Stimulated activated CD4-positive, alpha-beta T cell treated with anti-CD3 and anti-CD28 coated beads, Interleukin-4, amount 100 ng/mL, for 24 hours (primary cell): ENCODE results near the gene SNTA1.
"Not testable (repeated sequence)": the region's sequence is repeated elsewhere in the genome, so short reads cannot be mapped to it uniquely, and the experiment has no call there.

ENCODE experiments used
- DNase-seq: peaks from one replicate; pipeline ENCODE4 v3.0.0-alpha.2; 2020

The SNTA1 gene

DNA sequence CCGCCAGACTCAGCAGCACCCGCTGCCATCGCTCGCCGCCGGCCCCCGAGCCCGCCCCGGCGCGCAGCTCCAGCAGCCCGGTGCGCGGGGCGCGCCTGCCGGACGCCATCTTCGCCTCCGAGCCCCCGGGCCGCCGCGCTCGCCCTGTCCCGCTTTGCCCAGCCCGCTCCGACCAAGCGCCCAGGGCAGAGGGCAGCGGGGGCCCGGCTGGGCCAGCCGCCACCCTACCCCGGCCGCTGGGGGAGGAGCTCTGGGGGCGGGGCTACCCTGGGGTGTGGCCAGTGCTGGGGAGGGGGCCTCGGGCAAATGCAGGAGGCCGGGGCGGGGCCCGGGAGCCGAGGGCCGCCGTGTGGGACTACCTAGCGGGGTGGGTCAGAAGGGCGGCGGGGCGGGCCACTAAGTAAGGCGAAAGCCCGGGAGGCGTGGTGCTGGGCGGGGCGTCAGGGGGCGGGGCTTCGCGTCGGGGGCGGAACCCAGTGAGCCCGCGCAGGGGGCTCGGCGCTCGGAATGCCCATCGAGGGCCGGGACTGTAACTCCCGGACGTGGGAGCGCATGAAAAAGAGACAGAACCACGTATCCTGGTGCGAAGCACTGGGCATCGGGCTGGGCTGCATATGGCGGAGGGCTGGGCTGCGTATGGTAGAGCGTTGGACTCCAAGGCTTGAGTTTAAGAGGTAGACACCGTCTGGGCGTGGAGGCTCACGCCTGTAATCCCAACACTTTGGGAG lies at the start of gene SNTA1:
TSS of gene SNTA1 (minus strand) at position 252 of the 728 bp plus-strand sequence. CDS start at position 109, 143 bp downstream.
- peak; percentile 88 for DNase-seq

DNA sequence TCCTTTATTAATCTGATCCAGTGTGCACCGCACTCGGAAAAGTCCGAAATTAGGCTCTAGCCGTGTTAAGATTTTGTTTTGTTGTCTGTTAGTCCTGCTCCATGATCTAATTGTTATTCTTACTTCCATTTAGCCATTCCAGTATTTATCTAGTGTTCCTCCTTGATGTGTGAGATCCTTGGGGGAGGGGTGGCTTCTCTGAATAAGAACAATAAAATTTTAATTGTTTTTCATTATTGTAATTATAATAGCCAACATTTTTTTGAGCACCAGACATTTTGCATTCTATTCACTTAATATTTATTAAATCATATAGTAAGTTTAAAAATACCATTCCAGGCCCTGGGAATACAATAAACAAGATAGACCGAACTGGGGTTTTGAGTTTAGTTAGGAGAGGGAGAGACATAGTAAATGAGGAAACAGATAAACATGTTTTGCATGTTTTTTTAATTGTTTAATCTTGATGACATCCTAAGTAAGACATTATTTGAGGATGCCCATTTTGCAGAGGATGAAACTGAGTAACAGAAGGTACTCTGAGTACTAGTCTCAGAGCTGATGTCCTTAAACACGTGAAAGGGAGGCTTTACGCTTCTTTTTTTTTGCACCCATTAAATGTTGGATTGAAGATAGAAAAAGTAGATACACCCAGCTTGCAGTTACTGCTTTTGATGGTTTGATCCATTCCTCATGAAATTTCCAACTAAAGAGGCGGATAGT lies 47.5 kb upstream of the SNTA1 start:
- DNase-seq: no peak

DNA sequence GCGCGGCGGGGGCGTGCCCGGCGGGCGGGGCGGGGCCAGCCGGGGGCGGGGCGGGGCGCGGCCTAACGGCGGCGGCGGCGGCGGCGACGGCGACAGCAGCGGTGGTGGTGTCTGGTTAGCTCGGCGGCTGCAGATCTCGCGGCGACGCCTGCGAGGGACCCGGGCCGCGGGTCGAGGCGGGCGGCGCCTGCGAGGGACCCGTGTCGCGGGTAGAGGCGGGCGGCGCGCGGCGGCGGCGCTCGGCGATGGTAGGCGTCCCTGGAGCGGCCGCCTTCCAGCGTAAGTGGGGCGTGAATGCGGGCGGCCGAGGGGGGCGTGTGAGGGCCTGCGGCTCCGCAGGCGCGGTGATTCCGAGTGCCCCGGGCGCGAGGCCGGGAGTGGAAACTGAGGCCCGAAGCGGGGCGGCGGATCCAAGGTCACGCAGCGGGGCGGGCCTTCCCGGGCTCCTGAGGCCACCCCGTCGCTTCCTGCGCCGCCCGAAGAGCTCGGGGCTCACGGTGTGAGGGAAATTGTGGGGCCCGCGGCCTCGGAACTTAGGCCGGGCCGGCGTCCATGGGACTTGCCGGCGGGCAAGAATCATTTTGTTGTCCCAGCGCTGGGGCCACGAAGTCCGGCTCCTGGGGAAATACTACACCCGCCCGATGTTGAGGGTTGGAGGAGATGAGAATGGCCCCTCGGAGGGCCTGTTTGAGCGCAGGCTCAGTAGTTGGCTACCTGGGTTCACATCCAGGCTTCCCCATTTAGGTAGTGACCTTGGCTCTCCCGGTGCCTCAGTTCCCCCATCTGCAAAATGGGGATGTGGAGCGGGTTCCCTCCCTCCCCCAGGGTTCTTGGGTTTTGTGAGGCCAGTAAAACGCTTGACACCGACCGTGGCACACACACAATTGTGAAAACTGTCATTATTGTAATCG lies 46.7 kb upstream of the SNTA1 start, which contains the start of gene CBFA2T2:
TSS of gene CBFA2T2 (plus strand) at position 74 of the 911 bp plus-strand sequence. CDS start at position 246, 172 bp downstream.
- no peak for DNase-seq

DNA sequence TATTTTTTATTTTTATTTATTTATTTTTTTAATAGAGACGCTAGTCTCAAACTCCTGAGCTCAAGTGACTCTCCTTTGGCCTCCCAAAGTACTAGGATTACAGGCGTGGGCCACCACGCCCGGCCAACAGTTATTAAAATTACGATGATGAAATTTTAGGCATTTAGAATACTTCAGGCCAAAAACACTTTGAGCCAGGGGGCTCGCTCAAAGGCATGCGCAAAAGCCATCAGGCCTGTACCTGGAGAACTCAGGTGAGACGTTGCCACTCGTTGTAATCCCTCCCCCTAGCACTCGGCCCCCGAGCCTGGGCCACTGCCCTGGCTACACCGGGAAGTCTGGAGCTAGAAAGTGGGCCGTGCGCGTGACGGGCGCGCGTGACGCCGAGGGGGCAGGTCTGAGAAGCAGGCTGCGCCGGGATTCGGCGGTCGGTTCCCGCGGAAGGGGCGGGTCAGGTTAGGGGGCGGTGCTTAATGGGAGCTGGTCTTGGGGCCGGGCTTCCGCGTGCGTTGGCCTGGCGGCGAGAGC lies 46.0 kb upstream of the SNTA1 start:
- DNase-seq: peak; percentile 99

DNA sequence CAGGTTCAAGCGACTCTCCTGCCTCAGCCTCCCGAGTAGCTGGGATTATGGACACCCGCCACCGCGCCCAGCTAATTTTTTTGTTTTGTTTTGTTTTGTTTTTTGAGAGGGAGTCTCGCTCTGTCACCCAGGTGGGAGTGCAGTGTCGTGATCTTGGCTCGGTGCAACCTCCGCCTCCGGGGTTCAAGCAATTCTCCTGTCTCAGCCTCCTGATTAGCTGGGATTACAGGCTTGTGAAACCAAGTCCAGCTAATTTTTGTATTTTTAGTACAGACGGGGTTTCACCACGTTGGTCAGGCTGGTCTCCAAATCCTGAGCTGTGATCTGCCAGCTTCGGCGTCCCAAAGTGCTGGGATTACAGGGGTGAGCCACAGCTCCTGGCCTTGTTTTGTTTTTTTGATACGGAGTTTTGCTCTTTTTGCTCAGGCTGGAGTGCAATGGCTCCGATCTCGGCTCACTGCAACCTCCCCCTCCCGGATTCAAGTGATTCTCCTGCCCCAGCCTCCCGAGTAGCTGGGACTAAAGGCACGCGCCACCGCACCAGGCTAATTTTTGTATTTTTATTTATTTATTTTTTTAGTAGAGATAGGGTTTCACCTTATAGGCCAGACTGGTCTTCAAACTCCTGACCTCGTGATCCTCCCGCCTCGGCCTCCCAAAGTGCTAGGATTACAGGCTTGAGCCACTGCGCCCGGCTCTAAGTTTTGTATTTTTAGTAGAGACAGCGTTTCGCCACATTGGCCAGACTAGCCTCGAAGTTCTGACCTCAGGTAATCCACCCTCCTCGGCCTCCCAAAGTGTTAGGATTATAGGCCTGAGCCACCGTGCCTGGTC lies 45.3 kb upstream of the SNTA1 start:
- DNase-seq: not testable (repeated sequence)

DNA sequence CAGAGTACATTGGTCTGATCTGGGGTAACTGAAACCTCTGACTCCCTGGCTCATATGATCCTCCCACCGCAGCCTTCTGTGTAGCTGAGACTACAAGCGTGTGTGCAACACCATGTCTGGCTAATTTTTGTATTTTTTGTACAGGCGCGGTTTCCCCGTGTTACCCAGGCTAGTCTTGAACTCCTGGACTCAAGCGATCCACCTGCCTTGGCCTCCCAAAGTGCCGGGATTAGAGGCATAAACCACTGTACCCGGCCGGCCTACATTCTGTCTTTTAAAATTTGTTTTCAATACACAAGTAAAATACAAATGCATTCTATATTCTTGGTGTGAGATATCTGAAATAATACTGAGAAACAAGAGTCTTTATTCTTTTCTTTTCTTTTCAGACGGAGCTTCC lies 44.6 kb upstream of the SNTA1 start:
- no peak for DNase-seq

DNA sequence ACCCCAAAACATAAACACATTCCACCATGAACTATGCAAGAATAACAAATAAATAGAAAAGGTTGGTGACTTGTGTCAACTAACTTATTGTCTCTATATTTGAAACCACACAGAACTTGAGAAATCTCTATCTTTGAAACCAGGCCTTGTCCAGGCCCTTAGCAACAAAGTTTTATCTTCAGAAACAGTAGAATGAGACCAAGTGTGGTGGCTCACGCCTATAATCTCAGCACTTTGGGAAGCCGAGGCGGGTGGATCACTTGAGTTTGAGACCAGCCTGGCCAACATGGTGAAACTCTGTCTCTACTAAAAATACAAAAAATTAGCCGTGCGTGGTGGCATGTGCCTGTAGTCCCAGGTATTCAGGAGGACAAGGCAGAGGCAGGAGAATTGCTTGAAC lies 39.6 kb upstream of the SNTA1 start:
- DNase-seq: not testable (repeated sequence)

DNA sequence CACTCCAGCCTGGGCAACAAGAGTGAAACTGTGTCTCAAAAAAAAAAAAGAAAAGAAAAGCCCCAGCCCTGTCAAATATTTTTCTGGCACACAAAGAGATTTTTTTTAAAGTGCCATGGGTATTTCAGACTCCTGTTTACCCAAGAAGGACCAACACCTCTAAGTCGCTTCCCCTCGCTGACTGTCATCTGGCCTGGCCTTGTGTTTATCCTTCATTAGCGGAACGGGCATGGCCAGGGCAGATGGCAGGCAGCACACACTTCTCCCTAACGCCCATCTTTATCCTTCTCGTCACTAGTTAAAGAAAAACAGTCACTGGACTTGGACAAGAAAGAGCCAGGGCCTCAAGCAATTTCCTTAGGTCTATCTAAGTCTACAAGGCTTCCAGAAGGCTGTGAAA lies 39.0 kb upstream of the SNTA1 start:
- no peak for DNase-seq

DNA sequence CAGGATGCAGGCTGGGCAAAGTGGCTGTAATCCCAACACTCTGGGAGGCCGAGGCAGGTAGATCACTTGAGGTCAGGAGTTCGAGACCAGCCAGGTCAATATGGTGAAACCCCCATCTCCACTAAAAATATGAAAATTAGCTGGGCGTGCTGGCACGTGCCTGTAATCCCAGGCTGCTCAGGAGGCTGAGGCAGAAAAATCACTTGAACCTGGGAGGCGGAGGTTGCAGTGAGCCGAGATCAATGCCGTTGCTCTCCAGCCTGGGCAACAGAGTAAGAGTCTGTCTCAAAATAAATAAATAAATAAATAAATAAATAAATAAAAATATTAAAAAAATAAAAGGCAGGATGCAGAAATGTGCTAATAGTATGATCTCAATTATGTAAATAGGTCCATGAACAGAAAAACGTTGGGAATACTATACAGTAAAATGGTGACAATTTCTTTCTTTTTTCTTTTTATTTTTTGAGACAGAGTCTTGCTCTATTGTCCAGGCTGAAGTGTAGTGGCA lies 37.9 kb upstream of the SNTA1 start:
- no peak for DNase-seq

DNA sequence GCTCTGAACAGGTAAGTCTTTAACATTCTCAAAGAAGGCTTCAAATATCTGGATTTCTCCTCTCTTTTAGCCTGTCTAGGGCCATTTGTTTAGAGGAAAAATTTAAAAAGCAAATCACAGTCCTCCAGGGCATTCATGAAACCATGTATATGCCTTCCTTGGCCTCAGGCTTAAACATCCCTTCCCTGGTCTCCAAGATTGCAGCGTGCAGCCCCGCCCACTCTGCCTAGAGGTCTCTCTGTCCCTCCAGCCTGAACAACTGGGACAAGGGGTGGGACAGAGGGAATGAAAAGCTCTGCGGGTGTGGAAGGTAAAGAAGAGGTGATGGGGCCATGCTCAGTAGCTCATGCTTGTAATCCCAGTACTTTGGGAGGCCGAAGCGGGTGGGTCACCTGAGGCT lies 36.5 kb upstream of the SNTA1 start:
- no peak for DNase-seq

DNA sequence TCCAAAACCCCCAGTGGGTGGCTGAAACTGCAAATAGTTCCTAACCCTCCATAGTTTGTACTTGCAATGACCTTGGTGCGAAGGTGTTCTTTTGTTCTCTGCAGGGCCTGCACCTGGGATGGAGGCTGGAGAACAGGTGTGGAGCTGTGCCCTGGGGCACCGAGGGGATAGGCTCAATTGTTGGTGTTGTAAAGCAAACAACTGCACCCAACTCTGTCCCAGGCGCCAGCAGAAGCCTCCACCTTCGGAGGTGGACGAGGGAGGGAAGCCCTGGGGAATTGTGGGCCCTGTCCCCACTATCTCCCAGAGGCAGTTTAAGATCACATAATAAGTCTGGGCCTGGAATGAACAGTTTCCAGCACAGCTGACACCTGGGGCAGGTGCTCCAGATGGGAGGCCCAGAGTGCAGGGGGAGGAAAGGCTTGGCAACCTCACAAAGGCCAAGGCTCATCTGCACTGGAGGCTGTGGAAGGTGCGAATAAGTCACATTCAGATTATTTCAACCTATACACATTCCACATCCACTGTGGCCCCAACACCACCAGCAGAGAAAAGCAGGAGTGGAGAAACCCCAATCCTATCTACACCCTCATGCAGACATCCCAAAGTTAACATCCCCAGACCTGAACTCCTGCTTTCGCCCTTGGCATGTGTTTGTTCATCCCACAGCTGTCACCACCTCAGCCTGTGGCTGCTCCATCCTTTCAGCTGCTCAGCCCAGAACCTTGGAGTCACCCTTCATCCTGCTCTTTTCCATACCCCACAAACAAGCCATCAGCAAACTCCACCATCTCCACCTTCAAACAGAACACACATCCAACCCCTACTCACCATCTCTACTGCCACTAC lies 34.0 kb upstream of the SNTA1 start:
- DNase-seq: no peak

DNA sequence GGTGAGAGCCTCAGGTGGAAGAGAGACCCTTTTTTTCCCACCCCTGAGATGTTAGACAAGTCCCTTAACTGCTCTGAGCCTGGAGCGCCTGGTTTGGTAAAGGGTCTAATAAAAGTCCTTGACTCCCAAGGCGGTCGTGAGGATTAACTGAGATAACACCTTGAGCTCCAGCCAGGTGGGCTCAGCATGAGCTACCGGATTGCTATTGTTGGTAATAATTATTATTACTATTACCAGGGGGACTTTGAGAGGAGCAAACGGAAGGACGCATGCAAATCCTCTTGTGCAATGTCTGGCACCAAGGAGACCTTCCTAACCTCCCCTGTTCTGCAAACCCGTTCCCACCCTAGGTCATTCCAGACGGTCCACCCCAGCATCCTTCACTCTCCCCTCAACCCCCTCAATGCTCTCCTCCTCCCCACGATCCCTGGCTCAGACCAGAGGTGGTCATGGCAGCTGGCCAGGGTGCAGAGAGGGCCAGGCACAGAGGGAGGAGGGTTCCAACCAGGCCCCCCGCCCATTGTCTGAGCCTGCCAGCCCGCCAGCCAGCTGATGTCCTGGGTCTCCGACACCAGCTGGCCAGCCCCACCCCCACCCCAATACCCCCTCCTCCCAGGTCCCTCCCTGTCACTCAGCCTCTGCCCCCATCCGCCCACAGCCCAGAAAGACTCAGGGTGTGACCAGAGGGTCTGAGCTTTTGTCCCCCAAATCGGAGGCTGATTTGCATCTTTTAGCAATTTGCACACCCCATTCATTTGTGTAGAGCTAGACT lies 32.0 kb upstream of the SNTA1 start:
- DNase-seq: no peak

DNA sequence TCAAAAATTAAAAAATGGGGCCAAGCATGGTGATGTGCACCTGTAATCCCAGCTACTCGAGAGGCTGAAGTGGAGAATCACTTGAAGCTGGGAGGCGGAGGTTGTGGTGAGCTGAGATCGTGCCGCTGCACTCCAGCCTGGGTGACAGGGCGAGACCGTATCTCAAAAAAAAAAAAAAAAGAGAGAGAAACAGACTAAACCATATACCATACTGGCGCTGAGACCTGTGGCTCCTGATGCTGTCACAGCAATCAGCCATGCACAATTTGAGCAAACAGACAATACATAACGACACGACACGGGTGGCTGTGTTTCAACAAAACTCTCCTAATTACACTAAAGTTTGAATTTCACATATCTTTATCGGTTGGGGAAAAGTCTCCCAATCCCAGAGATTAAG lies 31.4 kb upstream of the SNTA1 start:
- no peak for DNase-seq

DNA sequence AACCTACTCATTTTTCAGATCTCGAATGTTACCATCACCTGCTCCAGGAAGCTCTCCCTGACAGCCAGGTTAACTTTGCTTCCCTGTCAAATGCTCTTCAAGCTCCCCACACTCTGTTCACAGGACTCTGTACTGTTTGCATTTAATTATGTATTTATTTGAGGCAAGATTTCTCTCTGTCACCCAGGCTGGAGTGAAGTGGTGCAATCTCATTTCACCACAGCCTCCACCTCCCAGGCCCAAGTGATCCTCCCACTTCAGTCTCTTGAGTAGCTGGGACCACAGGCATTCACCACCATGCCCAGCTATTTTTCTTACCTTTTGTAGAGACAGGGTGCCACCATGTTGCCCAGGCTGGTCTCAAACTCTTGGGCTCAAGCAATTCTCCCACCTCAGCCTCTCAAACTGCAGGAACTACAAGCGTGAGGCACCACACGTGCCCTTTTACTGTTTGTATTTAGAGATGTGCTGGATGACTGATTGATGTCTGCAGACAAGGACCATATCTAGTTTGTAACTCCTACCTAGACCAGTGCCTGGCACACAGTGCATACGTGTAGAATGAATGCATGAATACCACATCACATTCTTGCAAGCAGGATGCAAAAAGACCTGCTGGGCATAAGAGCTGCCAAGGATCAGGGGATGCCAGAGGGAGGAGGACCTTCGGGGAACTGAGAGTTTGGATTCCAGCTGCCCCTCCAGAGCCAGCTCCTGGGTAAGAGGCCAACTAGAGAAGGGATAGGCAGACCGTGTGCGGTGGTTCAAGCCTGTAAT lies 30.7 kb upstream of the SNTA1 start:
- DNase-seq: no peak

DNA sequence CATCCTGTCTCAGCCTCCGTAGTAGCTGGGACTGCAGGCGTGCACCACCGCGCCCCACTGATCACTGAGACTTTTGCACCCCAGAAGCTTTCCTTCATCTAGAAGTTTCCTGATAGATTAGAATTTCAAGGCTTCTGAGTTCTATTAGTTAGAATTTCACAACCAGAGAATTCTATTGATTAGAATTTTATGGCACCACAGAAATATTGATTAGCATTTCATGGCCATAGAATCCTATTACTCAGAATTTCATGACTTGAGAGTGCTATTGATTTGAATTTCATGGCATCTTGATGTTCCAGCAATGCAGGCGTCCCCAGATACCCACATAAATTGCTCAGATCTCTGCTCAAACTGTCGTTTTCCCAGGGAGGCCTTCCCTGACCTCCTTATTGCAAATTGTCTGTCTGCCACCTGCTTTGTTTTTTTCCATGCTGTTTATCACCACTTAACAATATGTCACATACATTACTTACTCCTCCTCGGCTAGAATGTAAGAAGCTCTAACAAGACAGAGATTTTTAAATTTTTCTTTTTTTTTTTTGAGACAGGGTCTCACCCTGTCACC lies 29.4 kb upstream of the SNTA1 start:
- no peak for DNase-seq

DNA sequence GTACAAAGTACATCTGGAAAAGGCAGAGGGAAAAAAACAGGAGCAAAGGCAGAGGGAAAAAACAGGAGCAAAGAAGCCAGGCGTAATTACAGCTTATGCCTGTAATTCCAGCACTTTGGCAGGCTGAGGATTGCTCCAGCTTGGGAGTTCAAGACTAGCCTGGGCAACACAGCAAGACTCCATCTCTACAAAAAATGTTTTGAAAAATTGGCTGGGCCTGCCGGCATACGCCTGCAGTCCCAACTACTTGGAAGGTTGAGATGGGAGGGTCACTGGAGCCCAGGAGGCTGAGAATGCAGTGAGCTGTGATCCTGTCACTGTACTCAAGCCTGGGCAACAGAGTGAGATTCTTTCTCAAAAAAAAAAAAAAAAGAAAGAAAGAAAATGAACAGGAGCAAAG lies 27.3 kb upstream of the SNTA1 start:
- DNase-seq: no peak

DNA sequence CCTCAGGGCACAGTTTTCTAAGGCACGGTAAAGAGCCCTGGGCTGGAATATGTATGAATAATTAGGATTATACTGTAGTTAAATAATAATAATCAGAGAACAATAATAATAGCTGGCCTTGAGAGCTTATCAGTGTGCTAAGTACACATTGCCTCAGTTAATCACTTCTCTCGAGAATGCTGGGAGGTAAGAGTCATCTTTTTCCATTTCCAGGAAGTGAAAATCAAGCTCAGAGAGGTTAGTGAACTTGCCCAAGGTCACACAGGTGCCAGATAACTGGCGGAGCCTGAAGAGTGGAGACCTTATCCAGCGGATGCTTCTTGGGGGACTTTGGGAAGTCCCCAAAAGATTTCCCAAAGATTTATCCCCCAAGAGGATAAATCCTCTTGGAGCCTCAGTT lies 26.9 kb upstream of the SNTA1 start:
- DNase-seq: no peak

DNA sequence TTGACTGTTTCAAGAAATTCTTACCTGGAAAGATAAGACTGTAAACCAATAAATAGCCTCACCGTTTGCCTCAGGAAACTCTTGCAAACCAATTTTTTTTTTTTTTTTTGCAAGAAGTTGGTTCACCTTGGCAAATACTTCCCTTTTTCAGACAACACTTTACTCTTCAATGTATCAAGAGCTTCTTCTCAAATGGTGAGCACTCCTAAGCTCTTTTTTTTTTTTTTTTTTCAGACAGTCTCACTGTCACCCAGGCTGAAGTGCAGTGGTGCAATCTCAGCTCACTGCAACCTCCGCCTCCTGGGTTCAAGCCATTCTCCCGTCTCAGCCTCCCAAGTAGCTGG lies 22.7 kb upstream of the SNTA1 start:
- no peak for DNase-seq
